Measurements from ENCODE around the gene NFKB1.

DNA sequence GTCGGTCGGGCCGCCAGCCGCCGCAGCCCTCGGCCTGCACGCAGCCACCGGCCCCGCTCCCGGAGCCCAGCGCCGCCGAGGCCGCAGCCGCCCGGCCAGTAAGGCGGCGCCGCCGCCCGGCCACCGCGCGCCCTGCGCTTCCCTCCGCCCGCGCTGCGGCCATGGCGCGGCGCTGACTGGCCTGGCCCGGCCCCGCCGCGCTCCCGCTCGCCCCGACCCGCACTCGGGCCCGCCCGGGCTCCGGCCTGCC is 213 bp downstream of the NFKB1 start:
- no peak for TF ChIP-seq CTCF (IDR thresholded peaks at IDR 0.05 in 8 of 11, conservative IDR thresholded peaks at IDR 0.05 in 3 of 11)
- no peak for TF ChIP-seq POLR2A (IDR thresholded peaks at IDR 0.05)
- no peak for TF ChIP-seq POLR2AphosphoS5 (IDR thresholded peaks at IDR 0.05)
